ENCODE measurements around the gene LRRC8C.
"Not testable (repeated sequence)": the region's sequence is repeated elsewhere in the genome, so short reads cannot be mapped to it uniquely, and the experiment has no call there.

Gene LRRC8C

GRCh38 chr1:89616844-89617627 lies 15.9 kb upstream of the LRRC8C start:
- Mint-ChIP-seq H3K36me3 (peaks cover 40% of the 10 kb centered on the region), H3K9me3 (peaks cover 6% of the 10 kb centered on the region), H3K4me1 (no peaks in the 10 kb centered on the region), H3K27ac (no peak overlapping the region), H3K4me3 (no peak overlapping the region), H3K27me3 (no peaks in the 10 kb centered on the region)
- no peak for ATAC-seq

- Mint-ChIP-seq H3K9me3 (peaks cover 6% of the 10 kb centered on the region), H3K27ac (no peak overlapping the region), H3K4me1 (no peaks in the 10 kb centered on the region), H3K36me3 (peaks cover 40% of the 10 kb centered on the region), H3K4me3 (no peak overlapping the region), H3K27me3 (no peaks in the 10 kb centered on the region)
- ATAC-seq = no peak
Measured at GRCh38 chr1:89620664-89621063, 12.3 kb upstream of the LRRC8C start.

DNA sequence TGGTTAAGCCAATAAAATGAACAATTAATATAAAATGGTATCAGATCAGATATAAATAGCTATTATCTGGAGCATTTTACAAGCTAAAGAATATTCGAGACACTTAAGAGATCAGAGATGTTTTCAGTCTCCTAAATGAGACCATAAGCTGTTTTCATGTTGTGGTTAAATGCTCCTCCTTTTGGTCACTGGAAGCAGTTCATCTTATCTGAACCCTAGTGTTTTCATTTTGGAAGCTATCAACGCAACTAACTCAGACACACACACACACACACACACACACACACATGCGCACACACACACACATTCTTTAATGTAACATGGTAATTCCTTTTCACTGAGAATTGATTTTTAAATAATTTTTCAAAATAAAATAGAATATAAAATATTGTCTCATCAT lies 10.0 kb upstream of the LRRC8C start:
- no peak overlapping the region for H3K4me3 Mint-ChIP-seq
- ATAC-seq = no peak
- H3K27ac Mint-ChIP-seq = no peak overlapping the region
- H3K36me3 Mint-ChIP-seq = peaks cover 19% of the 10 kb centered on the region
- H3K27me3 Mint-ChIP-seq = no peaks in the 10 kb centered on the region
- peaks cover 6% of the 10 kb centered on the region for H3K9me3 Mint-ChIP-seq
- peaks cover 12% of the 10 kb centered on the region for H3K4me1 Mint-ChIP-seq

DNA sequence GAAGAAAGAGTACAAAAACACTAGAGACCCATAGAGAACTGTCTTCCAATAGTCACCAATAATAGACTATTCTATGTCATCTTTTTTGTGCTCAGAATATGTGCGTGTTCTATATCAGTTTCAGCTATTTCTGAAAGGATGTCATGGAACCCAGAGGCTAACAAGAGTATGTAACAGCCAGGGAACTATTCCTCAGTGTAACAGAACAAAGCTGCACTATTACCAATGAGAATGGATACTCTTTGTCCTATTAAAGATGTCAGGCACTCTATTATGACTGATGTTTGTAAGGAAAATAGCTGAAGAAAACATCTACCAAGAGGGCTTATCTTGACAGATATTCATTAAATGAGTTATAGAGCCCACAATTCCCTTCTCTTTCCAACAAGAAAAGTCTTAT lies 8.6 kb upstream of the LRRC8C start:
- Mint-ChIP-seq H3K27me3 (no peaks in the 10 kb centered on the region), H3K27ac (no peak overlapping the region), H3K4me1 (peaks cover 12% of the 10 kb centered on the region), H3K9me3 (no peaks in the 10 kb centered on the region), H3K4me3 (no peak overlapping the region), H3K36me3 (peaks cover 11% of the 10 kb centered on the region)
- ATAC-seq = no peak

DNA sequence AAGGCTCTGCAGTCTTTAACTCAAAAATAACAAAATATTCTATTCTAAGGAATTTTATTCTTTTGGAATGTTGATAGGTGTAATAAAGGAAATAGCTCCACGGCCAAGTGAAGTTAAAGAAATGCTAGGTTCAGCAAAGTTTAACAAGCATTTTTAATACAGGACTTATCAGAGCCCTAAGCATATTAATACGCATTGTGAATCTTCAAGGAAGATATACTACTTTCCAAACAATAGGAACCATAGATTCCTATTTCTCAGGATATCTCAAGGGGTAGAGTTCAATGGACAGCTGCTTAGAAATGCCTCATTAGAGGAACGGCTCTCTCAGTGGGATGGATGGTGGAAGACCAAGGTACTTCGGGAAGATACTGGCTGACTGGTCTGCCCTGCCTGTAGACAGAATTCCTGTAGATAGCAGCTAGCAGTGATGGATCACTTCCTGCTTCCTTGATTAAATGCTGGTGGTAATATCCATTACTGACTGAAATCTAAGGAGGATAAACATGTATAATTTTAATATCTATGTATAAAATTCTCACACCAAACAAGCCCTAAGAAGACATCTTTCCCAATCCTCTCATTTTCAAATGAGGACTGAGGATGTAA lies 8.1 kb upstream of the LRRC8C start:
- Mint-ChIP-seq H3K36me3 (peaks cover 11% of the 10 kb centered on the region), H3K4me1 (peaks cover 12% of the 10 kb centered on the region), H3K27ac (no peak overlapping the region), H3K9me3 (no peaks in the 10 kb centered on the region), H3K27me3 (no peaks in the 10 kb centered on the region), H3K4me3 (no peak overlapping the region)
- ATAC-seq = no peak

- H3K9me3 Mint-ChIP-seq = no peaks in the 10 kb centered on the region
- no peaks in the 10 kb centered on the region for H3K27me3 Mint-ChIP-seq
- no peaks in the 10 kb centered on the region for H3K36me3 Mint-ChIP-seq
- no peak overlapping the region for H3K27ac Mint-ChIP-seq
- H3K4me3 Mint-ChIP-seq = no peak overlapping the region
- peaks cover 29% of the 10 kb centered on the region for H3K4me1 Mint-ChIP-seq
- ATAC-seq = no peak
Measured at GRCh38 chr1:89627596-89627962, 5.3 kb upstream of the LRRC8C start.

DNA sequence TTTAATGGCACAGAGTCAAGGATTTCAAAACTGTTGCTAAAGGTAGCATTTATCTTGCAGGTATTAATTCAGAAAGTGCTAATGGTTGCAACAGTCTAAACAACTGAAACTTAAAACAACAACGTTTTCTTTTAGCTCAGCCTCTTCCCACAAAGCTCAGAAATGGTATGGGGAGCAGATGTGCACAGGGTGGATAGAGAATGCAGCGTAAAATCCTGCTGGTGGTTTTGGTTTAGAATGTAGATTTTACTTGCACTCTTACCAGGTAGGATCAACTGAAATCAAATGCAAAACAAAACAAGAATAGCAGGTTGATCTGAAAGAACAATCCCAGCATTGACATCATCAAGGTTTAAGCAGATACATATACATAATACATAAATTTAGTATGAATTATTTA lies 3.8 kb upstream of the LRRC8C start:
- Mint-ChIP-seq H3K27ac (no peak overlapping the region), H3K4me3 (no peak overlapping the region), H3K36me3 (no peaks in the 10 kb centered on the region)

GRCh38 chr1:89629600-89629999 lies 3.3 kb upstream of the LRRC8C start:
- peaks cover 41% of the 10 kb centered on the region for H3K4me1 Mint-ChIP-seq
- not testable (repeated sequence) for H3K4me3 Mint-ChIP-seq

More for the DNA sequence above, 3.8 kb upstream of the LRRC8C start:
- Mint-ChIP-seq H3K4me1 (peaks cover 37% of the 10 kb centered on the region), H3K27me3 (no peaks in the 10 kb centered on the region), H3K9me3 (no peaks in the 10 kb centered on the region)
- ATAC-seq = no peak

DNA sequence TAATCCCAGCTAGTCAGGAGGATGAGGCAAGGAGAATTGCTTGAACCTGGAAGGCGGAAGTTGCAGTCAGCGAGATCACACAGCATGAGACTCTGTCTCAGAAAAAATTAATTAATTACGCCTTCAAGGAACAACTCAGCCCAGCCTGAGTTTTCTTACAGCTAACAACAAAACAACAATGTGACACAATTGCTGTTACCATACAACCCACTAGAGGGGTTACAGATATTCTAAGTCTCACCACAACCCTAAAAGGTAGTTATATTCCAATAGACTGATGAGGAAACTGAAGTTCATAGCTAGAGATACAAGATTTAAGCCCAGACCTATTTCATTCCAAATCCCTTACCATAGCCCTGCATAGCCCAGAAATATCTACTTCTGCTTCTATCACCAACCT lies 2.9 kb upstream of the LRRC8C start:
- Mint-ChIP-seq H3K4me1 (peaks cover 42% of the 10 kb centered on the region), H3K27me3 (no peaks in the 10 kb centered on the region), H3K9me3 (no peaks in the 10 kb centered on the region), H3K4me3 (no peak overlapping the region), H3K36me3 (no peaks in the 10 kb centered on the region), H3K27ac (no peak overlapping the region)
- no peak for ATAC-seq

More at GRCh38 chr1:89629600-89629999, 3.3 kb upstream of the LRRC8C start:
- H3K27me3 Mint-ChIP-seq, ATAC-seq, H3K27ac Mint-ChIP-seq, H3K9me3 Mint-ChIP-seq, H3K36me3 Mint-ChIP-seq: not testable (repeated sequence)

DNA sequence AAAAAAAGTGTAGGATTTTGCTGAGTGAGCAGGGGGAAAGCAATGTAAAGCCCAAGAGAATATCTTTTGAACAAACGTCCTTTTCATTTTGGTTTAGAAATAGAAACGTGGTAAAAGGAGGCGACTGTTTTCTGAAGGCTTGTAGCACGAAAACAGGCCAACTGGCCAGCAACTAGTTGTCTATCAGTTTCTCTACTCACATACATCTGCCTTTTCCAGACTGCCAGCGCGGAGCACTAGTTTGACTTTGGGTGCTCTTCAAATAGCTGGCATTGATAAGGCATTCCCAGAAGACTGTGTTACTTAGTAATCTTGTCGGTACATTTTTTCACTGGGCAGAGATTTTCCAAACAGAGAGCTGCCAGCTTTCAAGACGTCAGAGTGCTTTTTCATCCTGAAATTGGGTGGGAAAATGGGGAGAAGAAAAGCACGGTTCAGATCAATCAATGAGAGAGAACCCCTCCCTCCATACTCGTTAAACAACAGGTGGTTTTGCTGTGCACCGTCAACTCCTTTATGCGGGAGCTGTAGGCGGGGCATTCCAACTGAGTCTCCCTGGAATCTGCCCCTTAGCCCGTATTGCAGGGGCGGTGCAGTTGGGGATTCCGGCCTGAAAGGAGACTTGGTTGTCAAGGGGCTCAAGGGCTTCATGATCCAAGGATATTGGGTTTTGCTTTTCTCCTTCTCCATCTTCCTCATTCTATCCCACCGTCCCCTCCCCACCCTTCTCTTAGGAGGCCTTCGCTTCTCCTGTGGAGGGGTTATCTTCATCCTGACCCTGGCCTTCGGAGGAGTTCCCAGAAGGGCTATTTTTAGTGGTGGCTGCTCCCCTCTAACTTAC lies 884 bp upstream of the LRRC8C start:
- peak overlapping the region; percentile 95 for H3K27ac Mint-ChIP-seq
- H3K9me3 Mint-ChIP-seq = no peaks in the 10 kb centered on the region
- H3K36me3 Mint-ChIP-seq = no peaks in the 10 kb centered on the region
- peaks cover 44% of the 10 kb centered on the region for H3K4me1 Mint-ChIP-seq
- no peaks in the 10 kb centered on the region for H3K27me3 Mint-ChIP-seq
- ATAC-seq = no peak
- peak overlapping the region; percentile 97 for H3K4me3 Mint-ChIP-seq

GRCh38 chr1:89633248-89633799 lies 404 bp downstream of the LRRC8C start:
- Mint-ChIP-seq H3K27me3 (no peaks in the 10 kb centered on the region), H3K9me3 (no peaks in the 10 kb centered on the region), H3K4me3 (peak overlapping the region; percentile 97), H3K36me3 (peaks cover 10% of the 10 kb centered on the region), H3K27ac (peak overlapping the region; percentile 95), H3K4me1 (peaks cover 51% of the 10 kb centered on the region)
- peak; percentile 84 for ATAC-seq

GRCh38 chr1:89633800-89634625 lies 1.1 kb downstream of the LRRC8C start:
- no peak for ATAC-seq
- Mint-ChIP-seq H3K4me3 (peak overlapping the region; percentile 97), H3K9me3 (no peaks in the 10 kb centered on the region), H3K4me1 (peaks cover 51% of the 10 kb centered on the region), H3K36me3 (peaks cover 10% of the 10 kb centered on the region), H3K27me3 (no peaks in the 10 kb centered on the region), H3K27ac (peak overlapping the region; percentile 95)

GRCh38 chr1:89635825-89636815 lies 3.2 kb downstream of the LRRC8C start:
- Mint-ChIP-seq H3K4me3 (no peak overlapping the region), H3K27me3 (no peaks in the 10 kb centered on the region), H3K36me3 (peaks cover 10% of the 10 kb centered on the region), H3K27ac (no peak overlapping the region), H3K4me1 (peaks cover 50% of the 10 kb centered on the region), H3K9me3 (no peaks in the 10 kb centered on the region)
- ATAC-seq = no peak

- Mint-ChIP-seq H3K36me3 (peaks cover 10% of the 10 kb centered on the region), H3K4me1 (peaks cover 42% of the 10 kb centered on the region), H3K27ac (no peak overlapping the region), H3K27me3 (no peaks in the 10 kb centered on the region), H3K4me3 (no peak overlapping the region), H3K9me3 (no peaks in the 10 kb centered on the region)
- ATAC-seq = no peak
Measured at GRCh38 chr1:89637496-89637895, 4.6 kb downstream of the LRRC8C start.
